NCI-H526 treated with DMSO at 0.1 percent for 48 hours (cell line): ENCODE measurements around the gene PIM3.
"Not testable (repeated sequence)": the region's sequence is repeated elsewhere in the genome, so short reads cannot be mapped to it uniquely, and the experiment has no call there.

Experiments
- DNase-seq: peaks from one replicate; lab custom pipeline; 2025; lab: John Stamatoyannopoulos, UW

PIM3 gene

DNA sequence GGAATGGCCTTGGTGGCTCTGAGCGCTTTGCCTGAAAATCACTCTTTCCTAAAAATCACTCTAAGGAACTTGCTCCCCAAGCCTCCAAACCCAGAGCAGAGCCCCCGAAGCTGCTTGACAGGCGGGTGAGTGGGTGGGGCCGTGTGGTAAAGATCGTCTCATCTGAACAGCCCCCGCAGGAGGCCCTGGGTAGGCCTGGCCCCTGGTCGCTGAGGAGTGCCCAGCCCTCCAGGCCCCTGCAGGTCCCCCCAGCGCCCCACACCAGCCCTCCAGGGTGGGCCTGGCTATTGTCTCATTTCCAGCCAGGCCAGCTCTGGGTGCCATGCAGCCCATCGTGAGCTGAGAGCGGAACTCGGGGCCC is 17.2 kb upstream of the PIM3 start:
- no peak for DNase-seq

DNA sequence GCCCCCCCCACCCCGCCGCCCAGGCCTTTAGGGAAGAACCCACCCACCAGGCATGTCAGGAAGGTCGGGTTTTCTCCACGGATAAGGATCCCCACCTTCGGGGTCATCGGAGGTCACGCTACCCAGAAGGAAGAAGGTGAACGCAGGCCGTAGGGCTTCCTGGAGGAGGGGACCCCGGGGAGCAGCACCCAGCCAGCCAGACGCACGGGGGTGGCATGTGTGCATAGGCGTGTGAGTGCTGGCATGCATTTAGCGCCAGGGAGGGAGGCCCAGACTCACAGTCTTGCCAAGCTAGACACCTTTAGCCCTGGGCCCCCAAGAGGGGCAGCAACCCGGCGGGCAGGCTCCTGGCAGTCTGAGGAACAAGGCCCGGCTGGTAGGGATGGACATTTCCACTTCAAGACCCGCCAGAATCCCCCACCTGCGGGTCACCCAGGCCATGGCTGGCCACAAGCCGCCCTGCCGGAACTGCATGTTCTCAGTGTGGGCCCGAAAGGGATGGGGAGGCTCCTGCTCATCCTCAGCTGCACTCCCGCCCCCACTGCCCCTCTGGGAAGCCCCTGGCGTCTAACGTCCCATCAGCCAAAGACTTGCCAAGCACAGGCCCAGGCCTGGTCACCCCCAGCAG is 16.7 kb upstream of the PIM3 start:
- DNase-seq = no peak

DNA sequence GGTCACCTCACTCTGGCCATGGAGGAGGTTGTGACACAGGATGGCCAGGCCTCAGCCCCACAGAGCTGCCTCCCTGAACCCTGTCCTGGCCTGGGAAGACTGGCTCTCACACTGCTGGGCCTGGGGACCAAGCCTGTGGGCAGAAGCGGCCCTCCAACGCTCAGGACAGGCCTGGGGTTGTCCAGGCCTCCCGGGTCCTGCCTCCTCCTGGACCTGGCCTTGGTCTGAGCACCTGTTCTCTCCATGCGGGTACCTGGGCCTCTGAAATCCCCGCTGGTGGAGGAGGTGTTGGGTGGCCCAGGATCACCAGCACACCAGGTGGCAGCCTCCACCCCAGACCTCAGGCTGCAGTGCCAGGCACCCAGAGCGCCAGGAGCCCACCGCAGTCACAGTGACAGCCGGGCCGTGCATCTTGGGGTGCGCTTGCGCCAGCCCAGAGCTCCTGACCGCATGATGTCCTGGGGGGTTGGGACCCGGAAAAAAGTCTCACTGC is 16.1 kb upstream of the PIM3 start:
- DNase-seq = no peak

- DNase-seq = not testable (repeated sequence)
Observed at GRCh38 chr22:49945042-49945794, 15.4 kb upstream of the PIM3 start.

GRCh38 chr22:49946612-49947295 is 13.8 kb upstream of the PIM3 start:
- peak; percentile 60 for DNase-seq

- DNase-seq = no peak
Observed at GRCh38 chr22:49947296-49947622, 13.3 kb upstream of the PIM3 start.

DNA sequence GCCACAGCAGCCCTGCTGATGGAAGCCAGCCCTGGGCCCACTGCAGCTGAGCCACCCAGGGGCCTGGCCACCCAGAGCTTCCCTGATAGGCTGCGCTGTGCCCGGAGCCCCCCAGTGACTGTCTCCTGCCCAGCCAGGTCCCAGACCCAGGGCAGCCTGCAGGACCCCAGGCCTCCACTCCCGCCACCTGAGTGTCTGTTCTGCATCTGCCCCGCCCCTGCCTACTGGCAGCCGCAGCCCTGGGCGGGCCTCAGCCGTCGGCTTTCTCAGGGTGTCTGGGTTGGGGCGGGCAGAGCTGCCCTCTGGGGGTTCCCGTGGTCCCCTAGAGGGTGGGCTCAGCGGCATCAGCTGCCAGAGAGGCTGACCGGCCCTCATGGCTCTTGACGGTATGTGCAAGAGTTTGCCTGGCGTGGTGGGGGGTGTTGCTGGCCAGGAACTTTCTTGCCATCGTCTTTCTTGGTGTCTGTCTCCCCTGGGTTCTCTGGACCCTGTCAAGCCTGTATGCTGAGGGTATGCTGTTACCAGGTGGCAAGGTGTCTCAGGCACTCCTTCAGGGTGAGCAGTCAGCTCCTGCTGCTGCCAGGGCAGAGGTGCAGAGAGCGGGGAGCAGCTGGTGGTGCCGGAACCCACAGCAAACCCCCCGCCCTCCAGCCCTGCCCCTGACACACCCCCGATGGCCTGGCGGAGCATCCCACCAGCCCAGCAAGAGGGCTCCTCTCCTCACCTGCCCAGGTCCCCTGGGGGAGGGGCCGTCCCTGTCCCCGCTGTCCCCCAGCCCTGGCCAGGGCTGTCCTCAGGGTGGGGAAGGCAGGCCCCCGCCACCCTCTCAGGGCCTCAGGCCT is 12.2 kb upstream of the PIM3 start:
- DNase-seq = no peak

DNA sequence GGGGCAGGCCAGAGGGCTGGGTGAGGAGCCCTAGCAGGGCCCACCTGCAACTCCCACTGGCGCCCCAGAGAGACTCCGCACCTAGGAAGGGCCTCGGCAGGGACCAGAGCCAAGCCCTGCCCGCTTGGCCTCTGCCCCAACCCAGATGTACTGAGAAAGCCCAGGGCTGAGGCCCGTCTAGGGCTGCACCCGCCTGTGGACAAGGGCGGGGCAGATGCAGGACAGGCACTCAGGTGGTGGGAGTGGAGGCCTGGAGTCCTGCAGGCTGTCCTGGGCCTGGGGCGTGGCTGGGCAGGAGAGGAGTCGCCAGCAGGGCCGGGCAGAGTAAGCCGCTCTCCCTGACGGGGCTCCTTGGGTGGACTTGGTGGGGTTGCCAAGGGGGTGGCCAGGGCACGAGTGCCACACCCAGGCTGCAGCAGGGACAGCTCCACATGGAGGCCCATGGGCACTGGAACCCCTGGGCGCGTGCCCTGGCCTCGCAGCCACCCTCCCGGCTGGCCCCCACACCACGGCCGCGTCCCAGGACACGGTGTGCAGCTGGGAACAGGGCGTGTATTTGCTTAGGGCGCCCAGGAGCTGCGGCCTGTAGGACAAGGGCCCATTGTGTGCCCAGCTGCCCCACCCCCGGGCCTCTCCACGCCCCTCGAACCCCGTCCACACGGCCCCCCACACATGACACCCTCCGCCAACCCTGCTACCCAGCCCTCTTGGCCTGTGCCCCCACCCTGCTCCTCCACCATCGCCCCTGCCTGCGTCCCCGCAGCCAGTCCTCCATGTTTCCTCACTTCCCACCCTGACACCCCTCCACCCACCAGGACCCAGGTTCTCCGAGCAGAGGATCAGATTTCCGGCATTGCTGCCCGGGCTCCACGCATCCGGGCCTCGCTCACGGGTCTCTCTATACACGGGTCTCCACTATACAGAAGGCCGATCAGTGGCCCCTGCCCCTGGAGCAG is 11.3 kb upstream of the PIM3 start:
- no peak for DNase-seq

GRCh38 chr22:49949914-49950292 is 10.7 kb upstream of the PIM3 start:
- DNase-seq = no peak

- no peak for DNase-seq
Observed at GRCh38 chr22:49950396-49950994, 10.1 kb upstream of the PIM3 start.

DNA sequence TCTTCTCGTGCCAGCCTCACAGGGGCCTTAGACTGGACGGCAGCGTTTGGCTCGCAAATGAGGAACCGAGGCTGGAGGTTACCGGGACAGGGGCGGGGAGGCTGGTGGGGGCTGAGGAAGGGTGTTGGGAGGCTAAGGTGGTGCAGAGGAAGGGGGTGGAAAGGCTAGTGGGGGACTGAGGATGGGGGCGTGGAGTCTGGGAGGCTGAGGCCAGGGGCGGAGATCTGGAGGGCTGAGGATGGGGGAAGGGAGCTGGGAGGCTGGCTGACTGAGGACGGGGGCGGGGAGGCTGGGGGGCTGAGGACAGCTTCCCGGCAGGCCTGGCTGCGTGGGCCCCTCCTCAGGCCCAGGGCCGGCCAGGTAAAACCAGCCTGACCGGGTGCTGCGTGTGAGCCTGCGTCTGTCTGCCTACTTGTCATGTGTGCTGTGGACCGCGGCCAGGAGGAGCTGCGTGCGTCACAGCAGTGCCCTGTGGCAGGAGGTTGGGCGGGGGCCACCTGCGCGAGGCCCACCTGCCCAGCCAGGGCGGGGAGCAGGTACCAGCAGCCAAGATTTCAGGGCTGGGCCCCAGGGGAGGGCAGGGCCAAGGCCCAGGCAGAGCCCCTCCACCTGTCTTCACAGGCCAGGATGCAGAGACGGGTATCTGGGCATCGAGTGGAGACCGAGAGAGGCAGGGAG is 9.4 kb upstream of the PIM3 start:
- DNase-seq = peak; percentile 36

DNA sequence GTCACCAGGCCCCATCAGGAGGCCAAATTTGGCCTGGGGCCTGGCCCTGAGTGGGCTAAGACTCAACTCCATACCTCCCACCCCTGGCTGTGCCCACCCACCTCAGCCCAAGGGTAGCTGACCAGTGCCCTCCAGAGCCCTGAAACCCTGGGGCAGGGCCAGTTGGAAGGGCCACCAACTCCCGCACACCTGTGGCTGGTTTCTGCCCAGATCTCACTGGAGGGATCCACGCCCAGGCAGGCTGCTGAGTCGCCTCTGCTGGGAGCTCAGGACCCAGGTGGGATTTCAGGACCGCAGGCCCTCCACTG is 8.9 kb upstream of the PIM3 start:
- DNase-seq = no peak

DNA sequence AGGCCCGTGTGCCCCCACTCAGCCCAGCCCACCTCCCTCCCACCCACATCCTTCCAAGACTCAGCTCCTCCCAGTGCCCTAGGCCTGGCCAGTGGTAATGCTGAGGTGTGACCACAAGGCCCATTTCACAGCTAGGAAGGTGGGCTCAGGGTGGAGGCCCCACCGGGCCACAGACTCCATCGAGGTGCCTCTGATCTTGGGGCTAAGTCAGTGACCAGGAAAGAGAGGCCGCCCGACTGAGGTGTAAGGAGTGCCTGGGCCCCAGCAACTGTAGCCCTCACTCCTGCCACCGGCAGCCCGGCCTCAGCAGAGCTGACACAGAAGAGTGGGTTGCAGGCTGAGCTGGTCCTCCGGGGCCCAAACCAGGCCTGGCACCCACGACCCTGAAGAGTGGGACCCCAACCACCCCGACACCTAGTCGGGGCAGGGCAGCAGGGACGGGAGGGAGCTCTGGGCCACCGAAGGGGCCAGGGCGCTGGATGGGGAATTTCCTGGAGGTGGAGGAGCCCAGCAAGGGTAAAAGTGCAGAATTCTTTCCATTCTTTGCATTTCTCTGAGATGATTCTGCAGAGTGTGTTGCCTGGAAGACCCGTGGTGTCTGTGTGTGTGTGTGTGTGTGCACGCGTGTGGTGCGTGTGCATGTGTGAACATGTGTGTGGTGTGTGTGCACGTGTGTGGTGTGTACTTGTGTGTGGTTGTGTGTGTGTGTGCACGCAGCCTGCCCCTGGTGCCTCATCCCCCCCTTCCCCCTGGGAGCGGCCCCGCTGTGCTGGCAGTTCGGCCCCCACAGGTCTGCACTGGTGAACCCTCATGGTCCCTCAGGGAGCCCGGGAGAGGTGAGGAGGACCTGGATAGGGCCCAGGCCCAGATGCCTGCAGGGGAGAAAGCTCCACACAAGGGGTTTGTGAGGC is 8.3 kb upstream of the PIM3 start:
- DNase-seq = no peak

- DNase-seq = no peak
Observed at GRCh38 chr22:49953027-49953679, 7.4 kb upstream of the PIM3 start.

DNA sequence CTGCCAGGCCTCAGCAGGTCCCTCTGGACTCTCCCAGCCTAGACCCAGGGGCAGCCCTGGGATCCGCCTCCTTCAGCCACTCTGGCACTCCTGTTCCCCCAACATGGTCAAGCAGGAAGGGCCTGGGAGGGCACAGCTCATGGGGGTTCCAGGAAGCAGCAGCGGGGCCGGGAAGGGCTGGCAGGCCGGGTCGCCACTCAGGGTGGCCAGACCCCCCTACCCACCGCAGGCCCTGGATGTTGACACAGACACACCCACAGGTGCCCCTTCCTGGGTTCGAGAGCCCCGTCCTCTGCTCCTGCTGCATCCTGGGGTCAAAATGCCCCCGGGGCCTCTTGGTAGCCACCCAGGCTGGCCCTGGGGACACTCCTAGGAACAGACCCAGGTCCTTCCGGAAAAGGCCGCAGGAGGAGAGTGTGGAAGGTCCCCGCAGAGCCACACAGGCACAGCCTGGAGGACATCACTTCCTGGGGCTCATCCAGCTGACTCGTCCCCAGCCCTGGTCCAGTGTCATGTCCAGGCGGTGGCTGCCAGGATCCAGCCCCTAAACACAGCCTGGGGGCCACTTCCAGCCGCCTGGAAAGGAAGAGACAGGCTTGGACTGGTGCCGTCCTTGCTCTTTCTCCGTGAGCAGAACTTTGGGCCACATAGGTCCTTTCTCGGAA is 6.8 kb upstream of the PIM3 start:
- no peak for DNase-seq

DNA sequence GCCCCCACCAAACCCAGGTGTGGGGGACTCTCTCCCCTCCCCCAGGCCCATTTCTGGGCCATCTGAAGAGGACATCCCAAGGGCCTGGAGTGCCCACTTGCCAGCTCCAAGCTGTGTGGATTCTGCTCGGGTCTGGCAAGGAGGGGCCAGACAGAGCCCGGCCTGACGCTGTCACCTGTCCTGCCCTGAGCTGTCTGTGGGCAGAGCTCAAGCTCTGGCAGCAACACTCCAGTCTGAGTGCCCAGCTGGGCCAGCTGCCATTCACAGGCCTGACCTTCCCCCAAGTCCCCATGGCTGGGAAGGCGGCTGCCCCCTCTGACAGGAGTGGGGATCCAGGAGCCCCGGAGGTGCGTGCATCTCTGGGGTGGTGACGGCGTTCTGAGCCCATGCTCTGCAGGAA is 6.2 kb upstream of the PIM3 start:
- DNase-seq = no peak

GRCh38 chr22:49954991-49955580 is 5.5 kb upstream of the PIM3 start:
- no peak for DNase-seq
